HL-60 (cell line): ENCODE data around the gene PEX5L.
A peak's percentile ranks its signal among the peaks of the same experiment; 100 is the strongest.

Experiments
- DNase-seq, 2 experiments: peaks; one replicate each; pipeline ENCODE4 v3.0.0-alpha.2; 2010 to 2020; ENCODE audit warnings: low read depth in 1 of 2, low spot score in 1 of 2
- H3K27ac ChIP-seq: fragments of 250-450 bp; sonication (Bioruptor Pico); replicated peaks from 2 replicates; pipeline ENCODE4 v1.5.1; 2020; ENCODE audit warnings: mild to moderate bottlenecking, moderate library complexity
- H3K27me3 ChIP-seq: fragments of 250-450 bp; sonication (Bioruptor Pico); 2 replicates; pipeline ENCODE4 v1.5.1; 2021; ENCODE audit warnings: mild to moderate bottlenecking, moderate library complexity; ENCODE audit not compliant: insufficient read depth, poor library complexity, severe bottlenecking
- H3K4me3 ChIP-seq: replicated peaks from 2 replicates; pipeline ENCODE4 v1.5.1; 2011; ENCODE audit warnings: mild to moderate bottlenecking, control low read depth, low read length; ENCODE audit not compliant: insufficient read depth
- GABPA ChIP-seq: IDR thresholded peaks from 2 replicates; pipeline ENCODE4 v1.6.1; 2012; ENCODE audit warnings: low read depth
- POLR2AphosphoS5 ChIP-seq: IDR thresholded peaks from 2 replicates; pipeline ENCODE4 v1.6.1; 2012; ENCODE audit warnings: low read depth
- SPI1 ChIP-seq: IDR thresholded peaks from 2 replicates; pipeline ENCODE4 v1.6.1; 2012; ENCODE audit warnings: low read depth, mild to moderate bottlenecking, borderline replicate concordance
- TF ChIP-seq, protein P1 (sequence below): IDR thresholded peaks from 2 replicates; pipeline ENCODE4 v1.6.1; 2012; ENCODE audit warnings: low read depth; ENCODE audit not compliant: insufficient replicate concordance
- TF ChIP-seq, protein P2 (sequence below): IDR thresholded peaks from one replicate; pipeline ENCODE4 v1.5.1; 2011; ENCODE audit warnings: low read length, control low read depth, inconsistent platforms; ENCODE audit not compliant: insufficient read depth

Gene PEX5L

GRCh38 chr3:179955286-179955685 lies 81.5 kb downstream of the PEX5L start:
- Histone ChIP-seq H3K27me3 (no peaks in the 10 kb centered on the region), H3K27ac (peak overlapping the region; percentile 83), H3K4me3 (no peak overlapping the region)
- TF ChIP-seq POLR2AphosphoS5 (no peak), GABPA (no peak), SPI1 (no peak)
- TF ChIP-seq, protein P1, sequence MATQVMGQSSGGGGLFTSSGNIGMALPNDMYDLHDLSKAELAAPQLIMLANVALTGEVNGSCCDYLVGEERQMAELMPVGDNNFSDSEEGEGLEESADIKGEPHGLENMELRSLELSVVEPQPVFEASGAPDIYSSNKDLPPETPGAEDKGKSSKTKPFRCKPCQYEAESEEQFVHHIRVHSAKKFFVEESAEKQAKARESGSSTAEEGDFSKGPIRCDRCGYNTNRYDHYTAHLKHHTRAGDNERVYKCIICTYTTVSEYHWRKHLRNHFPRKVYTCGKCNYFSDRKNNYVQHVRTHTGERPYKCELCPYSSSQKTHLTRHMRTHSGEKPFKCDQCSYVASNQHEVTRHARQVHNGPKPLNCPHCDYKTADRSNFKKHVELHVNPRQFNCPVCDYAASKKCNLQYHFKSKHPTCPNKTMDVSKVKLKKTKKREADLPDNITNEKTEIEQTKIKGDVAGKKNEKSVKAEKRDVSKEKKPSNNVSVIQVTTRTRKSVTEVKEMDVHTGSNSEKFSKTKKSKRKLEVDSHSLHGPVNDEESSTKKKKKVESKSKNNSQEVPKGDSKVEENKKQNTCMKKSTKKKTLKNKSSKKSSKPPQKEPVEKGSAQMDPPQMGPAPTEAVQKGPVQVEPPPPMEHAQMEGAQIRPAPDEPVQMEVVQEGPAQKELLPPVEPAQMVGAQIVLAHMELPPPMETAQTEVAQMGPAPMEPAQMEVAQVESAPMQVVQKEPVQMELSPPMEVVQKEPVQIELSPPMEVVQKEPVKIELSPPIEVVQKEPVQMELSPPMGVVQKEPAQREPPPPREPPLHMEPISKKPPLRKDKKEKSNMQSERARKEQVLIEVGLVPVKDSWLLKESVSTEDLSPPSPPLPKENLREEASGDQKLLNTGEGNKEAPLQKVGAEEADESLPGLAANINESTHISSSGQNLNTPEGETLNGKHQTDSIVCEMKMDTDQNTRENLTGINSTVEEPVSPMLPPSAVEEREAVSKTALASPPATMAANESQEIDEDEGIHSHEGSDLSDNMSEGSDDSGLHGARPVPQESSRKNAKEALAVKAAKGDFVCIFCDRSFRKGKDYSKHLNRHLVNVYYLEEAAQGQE = no peak
- TF ChIP-seq, protein P2, sequence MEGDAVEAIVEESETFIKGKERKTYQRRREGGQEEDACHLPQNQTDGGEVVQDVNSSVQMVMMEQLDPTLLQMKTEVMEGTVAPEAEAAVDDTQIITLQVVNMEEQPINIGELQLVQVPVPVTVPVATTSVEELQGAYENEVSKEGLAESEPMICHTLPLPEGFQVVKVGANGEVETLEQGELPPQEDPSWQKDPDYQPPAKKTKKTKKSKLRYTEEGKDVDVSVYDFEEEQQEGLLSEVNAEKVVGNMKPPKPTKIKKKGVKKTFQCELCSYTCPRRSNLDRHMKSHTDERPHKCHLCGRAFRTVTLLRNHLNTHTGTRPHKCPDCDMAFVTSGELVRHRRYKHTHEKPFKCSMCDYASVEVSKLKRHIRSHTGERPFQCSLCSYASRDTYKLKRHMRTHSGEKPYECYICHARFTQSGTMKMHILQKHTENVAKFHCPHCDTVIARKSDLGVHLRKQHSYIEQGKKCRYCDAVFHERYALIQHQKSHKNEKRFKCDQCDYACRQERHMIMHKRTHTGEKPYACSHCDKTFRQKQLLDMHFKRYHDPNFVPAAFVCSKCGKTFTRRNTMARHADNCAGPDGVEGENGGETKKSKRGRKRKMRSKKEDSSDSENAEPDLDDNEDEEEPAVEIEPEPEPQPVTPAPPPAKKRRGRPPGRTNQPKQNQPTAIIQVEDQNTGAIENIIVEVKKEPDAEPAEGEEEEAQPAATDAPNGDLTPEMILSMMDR = no peak
- DNase-seq = no peak

DNA sequence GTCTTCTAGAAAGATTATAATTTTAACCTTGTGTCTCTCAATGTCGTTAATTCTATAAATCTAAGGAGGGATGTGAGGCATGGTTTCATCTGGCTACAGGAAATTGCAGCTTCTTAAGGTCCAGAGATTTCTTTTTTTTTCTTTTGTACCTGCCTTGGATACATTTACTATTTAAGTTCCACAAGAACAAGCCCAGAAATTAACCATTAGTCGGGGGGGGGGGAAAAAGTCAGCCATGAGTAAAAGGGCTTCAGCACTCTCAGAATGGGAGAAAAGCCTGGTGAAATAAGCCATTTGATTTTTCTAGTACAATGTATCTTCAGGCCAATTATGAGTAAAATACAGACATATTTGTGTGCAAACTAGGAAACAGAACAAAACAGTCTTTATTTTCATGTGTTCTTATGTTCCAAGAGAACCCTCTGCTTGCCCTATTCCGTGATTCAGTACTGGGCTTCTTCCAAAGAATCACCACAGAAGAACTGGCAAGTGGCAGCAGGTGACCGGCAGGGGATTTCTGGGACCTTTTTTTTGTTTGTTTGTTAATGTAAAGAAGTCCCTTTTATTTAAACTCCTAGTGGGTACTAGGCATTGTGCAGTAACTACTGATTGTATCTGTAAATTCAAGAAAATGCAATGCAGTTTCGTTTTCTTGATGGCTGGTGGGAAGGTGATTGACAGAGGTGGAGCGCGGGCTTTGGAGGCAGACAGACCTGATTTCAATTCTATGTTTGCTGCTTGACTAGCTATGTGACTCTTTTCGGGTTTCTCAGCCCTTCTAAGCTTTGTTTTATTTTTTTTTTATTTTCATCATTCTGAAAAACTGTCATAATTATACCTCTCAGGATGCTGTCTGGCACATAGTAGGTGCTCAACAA lies 82.5 kb downstream of the PEX5L start:
- DNase-seq = no peak
- no peak overlapping the region for H3K27ac ChIP-seq
- no peaks in the 10 kb centered on the region for H3K27me3 ChIP-seq
- TF ChIP-seq POLR2AphosphoS5 = no peak
- TF ChIP-seq, protein P2 = no peak
- TF ChIP-seq, protein P1 = no peak
- no peak for TF ChIP-seq SPI1
- no peak for TF ChIP-seq GABPA
- no peak overlapping the region for H3K4me3 ChIP-seq

- Histone ChIP-seq H3K4me3 (no peak overlapping the region), H3K27me3 (no peaks in the 10 kb centered on the region), H3K27ac (no peak overlapping the region)
- TF ChIP-seq, protein P2 = no peak
- TF ChIP-seq POLR2AphosphoS5 = no peak
- no peak for TF ChIP-seq GABPA
- TF ChIP-seq SPI1 = no peak
- TF ChIP-seq, protein P1 = no peak
- DNase-seq = no peak
Measured at GRCh38 chr3:179950840-179951239, 85.9 kb downstream of the PEX5L start.
